Measurements from ENCODE around the gene DDX25.

DDX25 gene

DNA sequence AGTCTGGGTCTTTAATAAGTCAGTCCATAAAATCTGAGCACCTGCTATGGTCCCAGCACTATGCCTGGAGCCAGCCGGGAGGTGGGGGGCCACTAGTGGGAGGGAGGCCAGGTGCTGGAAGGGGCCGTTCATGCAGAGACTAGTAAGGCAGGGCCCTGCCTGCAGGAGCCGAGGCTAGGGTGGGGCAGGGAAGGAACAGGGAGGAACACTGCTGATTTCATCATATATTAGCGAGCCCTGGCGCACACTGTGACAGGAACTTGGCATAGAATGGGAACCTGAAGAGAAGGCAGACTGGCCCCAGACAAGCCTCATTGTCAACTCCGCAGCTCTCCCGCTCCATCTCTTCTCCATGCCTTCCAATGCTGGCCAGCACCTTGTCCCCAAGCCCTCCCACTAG lies 48.7 kb downstream of the DDX25 start:
- TF ChIP-seq, protein P1, sequence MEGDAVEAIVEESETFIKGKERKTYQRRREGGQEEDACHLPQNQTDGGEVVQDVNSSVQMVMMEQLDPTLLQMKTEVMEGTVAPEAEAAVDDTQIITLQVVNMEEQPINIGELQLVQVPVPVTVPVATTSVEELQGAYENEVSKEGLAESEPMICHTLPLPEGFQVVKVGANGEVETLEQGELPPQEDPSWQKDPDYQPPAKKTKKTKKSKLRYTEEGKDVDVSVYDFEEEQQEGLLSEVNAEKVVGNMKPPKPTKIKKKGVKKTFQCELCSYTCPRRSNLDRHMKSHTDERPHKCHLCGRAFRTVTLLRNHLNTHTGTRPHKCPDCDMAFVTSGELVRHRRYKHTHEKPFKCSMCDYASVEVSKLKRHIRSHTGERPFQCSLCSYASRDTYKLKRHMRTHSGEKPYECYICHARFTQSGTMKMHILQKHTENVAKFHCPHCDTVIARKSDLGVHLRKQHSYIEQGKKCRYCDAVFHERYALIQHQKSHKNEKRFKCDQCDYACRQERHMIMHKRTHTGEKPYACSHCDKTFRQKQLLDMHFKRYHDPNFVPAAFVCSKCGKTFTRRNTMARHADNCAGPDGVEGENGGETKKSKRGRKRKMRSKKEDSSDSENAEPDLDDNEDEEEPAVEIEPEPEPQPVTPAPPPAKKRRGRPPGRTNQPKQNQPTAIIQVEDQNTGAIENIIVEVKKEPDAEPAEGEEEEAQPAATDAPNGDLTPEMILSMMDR (IDR thresholded peaks at IDR 0.05; ENCODE audit: control extremely low read depth, extremely low read depth, low read depth, missing control alignments): no peak
- CTCF ChIA-PET: no interaction called here
- no peak for DNase-seq (ENCODE audit: extremely low spot score)

DNA sequence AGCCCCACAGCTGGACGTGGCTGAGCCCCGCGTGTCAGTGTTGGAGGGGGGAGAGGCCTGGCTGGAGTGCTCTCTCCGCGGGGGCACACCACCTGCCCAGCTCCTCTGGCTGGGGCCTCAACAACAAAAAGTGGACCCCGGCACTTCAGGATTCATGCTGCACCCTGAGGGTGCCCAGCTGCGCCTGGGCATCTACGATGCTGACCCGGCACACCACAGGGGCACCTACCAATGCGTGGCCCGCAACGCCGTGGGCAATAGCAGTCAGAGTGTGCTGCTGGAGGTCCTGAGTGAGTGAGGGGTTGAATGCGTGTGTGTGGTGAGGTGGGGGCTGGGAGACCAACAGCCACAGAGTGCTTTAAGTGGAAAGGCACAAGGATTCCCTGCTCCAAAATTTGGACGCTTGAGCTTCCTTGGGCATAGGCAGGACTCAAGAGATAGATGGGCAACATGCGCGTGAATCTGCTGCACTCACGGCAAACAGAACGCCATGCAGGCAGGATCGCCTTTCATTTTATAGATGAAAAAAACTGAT lies 49.2 kb downstream of the DDX25 start:
- ChIA-PET CTCF (no interaction called here), POLR2A (no interaction called here)
- DNase-seq (ENCODE audit: extremely low spot score): no peak
- TF ChIP-seq, protein P1 (IDR thresholded peaks at IDR 0.05; ENCODE audit: control extremely low read depth, extremely low read depth, low read depth, missing control alignments): no peak

More for the DNA sequence above, 48.7 kb downstream of the DDX25 start:
- POLR2A ChIA-PET: no interaction called here

DNA sequence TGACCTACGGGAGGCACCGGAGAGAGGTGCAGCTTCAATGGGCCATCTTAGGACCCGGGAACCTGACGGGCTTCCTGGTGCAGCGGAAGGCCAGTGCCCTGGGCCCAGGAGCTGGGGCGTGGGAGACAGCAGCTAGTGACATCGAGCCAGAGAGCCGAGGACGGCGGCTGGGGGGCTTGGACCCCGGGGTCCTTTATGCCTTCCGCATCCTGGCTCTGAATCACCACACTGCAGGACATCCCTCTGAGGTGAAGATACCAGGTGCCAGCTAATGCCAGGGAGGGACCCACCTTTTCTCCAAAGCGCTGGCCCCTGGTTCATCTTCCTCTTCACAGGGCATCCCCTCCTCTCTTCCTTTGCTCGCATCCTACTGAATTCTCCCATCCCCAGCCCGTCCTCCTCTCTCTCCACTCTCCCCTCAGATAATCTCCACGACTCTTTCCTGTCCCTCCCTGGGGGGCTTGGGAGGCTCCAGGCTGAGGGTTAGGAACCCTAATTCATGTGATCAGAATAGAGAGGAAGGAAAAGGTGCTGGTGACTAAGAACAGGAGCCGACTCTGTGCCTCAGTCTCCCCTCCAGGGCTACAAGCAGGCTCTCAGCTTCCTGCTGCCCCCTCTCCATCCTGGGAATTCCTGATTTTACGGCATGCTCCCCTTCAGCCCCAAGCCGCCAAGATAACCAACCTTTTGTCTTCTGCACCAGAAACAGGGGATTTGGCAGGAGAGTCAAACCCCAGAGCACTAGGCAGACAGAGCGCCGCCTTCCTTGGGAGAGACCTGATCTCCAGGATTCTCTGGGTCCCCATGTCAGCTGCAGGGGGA lies 50.0 kb downstream of the DDX25 start:
- DNase-seq (ENCODE audit: extremely low spot score): no peak
- POLR2A ChIA-PET: no interaction called here
- CTCF ChIA-PET: no interaction called here
- TF ChIP-seq, protein P1 (IDR thresholded peaks at IDR 0.05; ENCODE audit: control extremely low read depth, extremely low read depth, low read depth, missing control alignments): no peak

DNA sequence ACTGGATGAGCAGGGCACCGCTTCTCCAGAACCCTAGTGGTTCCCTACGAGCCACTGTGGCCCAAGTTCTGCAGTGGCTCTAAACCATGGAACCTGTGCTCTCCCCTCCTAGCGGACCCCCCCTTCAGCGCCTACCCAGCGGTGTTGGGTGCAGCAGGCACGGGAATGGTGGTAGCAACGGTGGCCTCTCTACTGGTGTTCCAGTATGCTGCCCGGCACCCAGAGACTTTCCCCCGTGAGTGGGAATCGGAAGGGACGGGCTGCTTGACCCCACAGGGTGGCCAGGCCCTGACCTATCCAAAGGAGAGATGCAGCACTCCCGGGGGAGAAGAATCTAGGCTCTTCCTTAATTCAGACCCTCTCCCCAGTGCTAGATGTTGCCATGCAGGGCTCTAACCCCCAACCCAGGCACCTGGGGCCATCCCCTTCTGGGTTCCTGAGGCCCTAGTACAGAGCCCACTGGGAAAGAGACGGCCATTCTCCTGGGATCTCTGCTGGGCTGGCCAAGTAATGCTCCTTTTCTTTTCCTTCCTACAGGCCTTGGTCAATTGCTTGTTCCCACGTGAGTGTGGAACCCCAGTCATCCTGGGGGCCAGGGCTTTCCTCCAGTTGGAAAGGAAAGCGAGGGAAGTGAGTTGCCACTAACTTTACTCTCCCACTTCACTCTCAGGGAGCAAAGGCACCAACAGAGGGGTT lies 50.8 kb downstream of the DDX25 start:
- POLR2A ChIA-PET: no interaction called here
- TF ChIP-seq, protein P1 (IDR thresholded peaks at IDR 0.05; ENCODE audit: control extremely low read depth, extremely low read depth, low read depth, missing control alignments): no peak
- CTCF ChIA-PET: no interaction called here

DNA sequence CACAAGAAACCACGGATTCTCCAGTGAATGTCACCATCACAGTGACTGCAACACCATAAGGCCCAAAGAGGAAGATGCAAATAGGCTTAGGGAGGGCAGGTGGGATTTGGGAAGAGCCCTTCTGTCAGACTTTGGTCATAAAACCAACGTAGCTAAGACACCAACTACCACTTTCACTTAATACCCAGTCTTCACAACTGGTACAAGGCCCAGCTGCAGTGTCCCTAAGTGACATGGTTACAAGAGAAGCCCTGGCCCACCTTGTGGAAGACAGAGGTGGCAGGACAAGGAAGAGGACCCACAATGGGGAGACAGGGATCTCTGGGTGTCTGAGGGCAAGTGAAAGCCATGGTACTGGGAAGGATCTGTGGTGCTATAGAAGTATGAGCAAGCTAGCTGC lies 51.5 kb downstream of the DDX25 start:
- DNase-seq (ENCODE audit: extremely low spot score): no peak
- CTCF ChIA-PET: interaction anchor here (1.4 to 1.5 kb wide), 2 partner anchors 13 to 238 kb away, joined by 3 to 4 read pairs; no protein-coding TSS in a partner anchor
- TF ChIP-seq, protein P1 (IDR thresholded peaks at IDR 0.05; ENCODE audit: control extremely low read depth, extremely low read depth, low read depth, missing control alignments): no peak

More for the DNA sequence above, 50.8 kb downstream of the DDX25 start:
- DNase-seq (ENCODE audit: extremely low spot score): no peak

DNA sequence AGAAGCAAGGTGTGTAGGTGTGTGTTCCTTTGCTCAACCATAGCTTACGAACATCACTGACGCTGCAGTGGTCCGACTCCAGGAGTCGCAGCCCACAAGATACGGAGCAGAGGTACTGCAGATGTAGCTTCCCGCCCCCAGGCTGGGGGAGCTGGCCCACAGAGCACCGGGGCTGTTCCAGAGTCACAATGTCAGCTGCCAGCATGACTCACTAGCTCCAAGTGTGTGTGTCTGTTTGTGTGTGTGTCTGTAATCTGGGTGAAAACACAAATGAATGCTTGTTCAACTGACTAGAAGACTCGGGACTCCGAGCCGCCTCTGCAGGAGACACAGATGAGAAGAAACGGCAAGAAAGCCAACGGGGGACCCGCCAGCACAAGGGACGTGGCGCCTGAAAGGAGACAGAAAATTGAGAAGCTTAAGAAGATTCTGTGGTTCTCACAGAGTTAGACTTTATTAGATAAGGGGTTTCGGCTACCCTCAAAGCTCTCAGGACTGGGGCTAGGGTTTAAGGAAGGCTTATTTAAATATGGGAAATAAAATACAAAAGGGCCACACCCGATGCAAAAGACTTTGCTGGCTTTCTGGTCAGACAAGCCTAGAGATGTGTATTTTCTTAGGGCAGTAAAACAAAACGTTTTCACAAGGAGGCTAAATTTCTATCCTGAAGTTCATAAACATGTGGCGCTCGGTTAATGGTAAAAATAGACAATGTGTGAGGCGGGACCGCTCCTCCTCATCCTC lies 52.3 kb downstream of the DDX25 start:
- CTCF ChIA-PET: interaction anchor here (1.4 to 1.5 kb wide), 3 partner anchors 13 to 237 kb away, joined by 3 to 5 read pairs (median 4); no protein-coding TSS in a partner anchor
- TF ChIP-seq, protein P1 (IDR thresholded peaks at IDR 0.05; ENCODE audit: control extremely low read depth, extremely low read depth, low read depth, missing control alignments): no peak
- DNase-seq (ENCODE audit: extremely low spot score): no peak
- POLR2A ChIA-PET: no interaction called here

More for the DNA sequence above, 51.5 kb downstream of the DDX25 start:
- POLR2A ChIA-PET: no interaction called here
